ENCODE measurements around the gene ZNF777.
A peak's percentile ranks its signal among the peaks of the same experiment; 100 is the strongest.

Gene ZNF777

DNA sequence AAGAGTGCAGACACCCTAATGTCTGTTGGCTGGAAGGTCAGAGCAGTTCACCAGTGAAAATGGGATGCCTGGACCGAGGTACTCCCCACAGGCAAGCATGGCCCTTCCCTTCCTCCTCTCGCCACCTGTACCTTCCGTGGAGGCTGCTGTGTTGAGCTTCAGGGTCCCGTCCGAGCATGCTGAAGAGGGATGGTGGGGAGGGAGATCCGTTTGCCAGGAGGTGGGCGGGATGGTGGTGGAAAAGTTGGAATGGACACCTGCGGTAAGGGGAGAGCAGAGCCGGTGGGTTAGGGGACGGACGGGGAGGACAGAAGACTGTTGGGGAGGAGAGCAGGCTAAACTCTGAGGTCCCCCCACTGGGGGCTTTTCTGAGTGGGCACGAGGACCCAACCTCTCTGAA lies 15.9 kb upstream of the ZNF777 start:
- no peak for DNase-seq (ENCODE audit: low spot score)

DNA sequence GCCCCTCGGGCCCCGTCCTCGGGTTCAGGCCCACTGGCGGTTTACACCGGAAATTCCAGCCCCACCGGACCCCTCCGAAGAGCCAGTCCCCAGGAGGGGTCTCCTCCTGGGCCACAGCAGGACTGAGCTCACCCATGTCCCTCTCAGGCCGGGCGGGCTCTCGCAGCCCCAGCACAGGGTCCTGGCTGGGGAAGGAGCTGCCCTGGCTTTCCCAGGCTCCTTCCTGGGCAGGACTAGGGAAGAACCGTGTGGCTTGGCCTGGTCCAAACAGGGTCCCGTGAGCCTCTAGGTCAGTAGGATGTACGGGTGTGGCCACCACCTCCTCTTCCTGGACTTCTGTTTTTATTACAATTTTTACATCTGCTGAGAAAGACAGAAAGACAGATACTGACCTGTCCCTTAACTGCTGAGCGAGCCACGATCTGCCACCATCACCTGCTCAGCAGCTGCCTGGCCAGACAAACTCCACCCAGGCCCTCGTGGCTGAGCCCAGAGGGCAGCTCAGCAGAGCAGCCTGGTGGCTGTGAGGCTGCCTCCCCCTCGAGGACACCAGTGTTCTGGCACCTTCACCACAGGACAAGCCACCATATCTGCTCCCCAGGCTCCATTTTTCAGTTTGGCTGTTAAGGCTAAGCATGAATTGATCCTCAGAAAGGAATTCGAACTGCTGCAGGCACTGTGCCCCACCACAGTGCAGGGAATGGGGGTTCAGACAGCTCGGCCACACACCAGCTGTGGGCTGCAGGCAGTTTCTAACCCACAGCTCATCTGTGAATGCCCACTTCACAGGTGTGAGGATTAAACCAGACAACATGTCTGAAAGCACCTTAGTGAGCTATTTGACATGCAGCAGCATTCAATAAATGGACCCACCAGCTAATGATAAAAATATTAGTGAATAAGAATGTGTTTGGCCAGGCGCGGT lies 14.5 kb upstream of the ZNF777 start:
- no peak for DNase-seq (ENCODE audit: low spot score)

DNA sequence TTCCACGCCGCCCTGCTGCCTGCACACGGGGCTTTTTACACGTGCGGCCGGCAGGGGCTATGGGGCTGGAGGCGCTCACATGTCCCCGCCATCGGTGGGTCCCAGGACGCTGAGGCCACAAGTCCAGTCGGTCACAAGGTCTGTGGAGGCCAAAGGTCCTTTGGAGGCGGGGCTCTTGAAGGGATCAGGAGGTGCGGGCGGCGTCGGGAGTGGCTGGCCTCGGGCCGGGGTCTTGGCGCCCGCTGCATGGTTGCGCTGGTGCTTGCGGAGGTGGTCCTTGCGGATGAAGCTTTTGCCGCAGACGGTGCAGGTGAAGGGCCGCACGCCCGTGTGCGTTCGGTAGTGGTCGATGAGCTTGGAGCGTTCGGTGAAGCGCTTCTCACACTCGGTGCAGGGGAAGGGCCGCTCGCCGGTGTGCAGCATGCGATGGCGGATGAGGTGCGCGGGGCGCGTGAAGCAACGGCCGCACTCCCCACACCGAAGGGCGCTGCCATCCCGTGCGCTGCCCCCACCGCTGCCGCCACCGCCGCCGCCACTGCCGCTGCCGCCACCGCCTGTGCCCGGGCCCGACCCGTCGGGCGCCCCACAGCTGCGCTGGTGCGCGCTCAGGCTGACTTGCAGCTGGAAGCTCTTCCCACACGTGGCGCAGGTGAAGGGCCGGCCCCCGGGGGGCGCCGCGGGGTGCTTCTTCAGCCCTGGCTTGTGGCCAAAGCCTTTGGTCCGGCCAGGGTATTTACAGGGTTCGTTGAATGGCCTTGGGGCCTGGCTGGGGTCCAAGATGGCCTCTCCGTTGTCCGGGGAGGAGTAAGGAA lies 13.7 kb upstream of the ZNF777 start:
- DNase-seq (ENCODE audit: low spot score): no peak

DNA sequence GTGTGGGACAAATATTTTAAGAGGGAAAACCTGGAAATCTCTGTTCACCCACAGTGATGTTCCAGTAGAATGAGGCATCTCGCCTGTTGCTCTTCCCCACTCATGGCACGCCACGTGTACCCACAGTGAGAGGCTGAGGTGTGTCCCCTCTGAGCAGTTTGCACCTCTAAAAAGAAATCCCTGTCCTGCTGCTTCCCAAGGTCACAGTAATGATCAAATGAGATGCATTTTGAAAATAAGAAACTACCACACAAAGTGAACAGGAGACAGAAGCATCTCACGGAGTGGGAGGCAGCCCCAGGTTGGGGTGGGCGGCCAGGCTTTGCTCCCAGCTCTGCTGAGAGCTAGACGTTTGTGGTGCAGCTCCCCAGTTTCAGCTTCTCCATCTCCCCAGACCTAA lies 12.4 kb upstream of the ZNF777 start:
- DNase-seq (ENCODE audit: low spot score): no peak

DNA sequence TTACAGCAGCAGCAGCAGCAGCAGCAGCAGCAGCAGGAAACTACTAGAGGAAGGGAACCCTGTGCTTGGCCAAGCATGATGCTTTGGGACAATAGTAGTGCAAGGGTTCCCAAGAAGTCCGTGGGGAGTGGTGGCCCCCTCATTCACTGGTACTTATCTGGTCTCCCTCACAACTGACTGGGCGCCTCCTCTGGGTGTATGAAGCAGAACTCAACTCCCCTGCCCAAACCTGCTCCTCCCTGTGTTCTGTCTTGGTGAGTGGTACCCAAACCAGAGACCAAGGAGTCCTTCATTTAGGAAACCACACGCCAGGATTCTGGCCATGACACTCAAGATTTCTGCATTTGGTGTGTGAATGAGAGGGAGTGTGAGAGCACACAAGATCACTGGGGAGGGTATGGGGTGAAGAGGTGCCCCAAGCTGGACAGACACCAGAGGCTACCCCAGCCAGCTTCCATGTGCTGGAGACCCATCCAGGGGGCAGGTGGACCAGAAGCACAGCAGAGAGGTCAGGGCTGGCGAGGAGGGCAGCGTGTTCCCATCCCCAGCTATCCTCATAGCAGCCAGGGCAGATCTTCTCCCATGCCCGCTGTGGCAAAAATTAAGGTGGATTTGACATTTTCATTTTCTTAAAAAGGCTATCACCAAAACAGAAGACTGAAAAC lies 10.6 kb upstream of the ZNF777 start:
- no peak for DNase-seq (ENCODE audit: low spot score)

DNA sequence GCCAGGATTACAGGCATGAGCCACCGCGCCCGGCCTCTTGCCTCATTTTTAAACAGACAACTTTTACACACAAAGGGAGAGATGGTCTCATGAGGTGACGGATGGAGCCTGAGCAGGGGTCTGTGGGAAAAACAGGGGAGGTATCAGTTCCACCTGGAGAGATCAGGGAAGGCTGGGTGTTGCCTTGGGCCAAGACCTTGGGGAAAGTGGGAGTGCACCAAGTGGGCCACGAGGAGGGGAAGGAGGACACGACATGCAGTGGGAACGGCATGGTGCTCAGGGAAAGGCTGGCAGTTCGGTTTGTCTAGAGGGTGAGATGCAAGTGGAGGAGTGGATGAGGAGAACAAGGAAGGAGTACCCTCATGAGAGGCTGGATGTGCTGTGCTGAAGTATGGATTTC lies 8.9 kb upstream of the ZNF777 start:
- no peak for DNase-seq (ENCODE audit: low spot score)

DNA sequence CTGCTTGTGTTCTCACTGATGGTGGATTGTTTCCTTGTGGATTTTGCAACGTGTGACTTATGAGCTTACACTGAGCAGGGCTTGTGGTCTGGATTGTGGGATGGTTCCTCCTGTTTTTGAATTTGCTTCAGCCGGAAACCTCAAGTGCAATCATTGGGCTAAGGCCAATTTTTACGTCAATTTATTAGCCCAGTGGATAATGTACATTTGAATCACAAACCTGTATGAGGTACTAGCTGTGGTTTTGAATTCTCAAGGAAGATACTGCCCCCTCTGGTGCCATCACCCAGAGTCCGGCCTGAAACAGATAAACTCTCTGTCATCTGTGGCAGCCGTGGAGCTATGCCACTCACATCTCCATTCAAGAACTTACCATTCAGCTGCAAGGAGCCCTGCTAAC lies 7.3 kb upstream of the ZNF777 start:
- no peak for DNase-seq (ENCODE audit: low spot score)

DNA sequence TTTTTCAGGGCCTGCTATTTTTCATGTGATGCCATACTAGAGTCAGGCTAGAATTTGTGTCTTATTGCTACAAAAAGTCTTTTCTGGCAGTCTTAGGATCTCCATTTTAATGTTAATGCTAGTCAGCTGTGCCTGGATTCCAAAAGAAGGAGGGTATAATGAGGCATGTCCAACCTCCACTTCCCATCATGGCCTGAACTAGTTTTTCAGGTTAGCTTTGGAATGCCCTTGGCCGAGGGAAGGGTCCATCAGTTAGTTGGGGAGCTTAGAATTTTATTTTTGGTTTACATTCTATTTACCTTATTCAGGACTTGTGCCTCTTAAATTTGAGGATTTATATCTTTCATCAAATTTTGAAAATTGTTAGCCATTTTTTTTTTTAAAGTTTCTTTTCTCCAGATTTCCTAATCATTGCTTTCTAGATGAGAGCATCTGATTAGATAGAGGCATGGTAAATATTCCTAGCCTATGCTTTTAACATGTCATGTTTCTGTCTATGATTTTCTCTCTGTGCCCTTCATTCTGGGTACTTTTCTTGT lies 6.5 kb upstream of the ZNF777 start:
- no peak for DNase-seq (ENCODE audit: low spot score)

DNA sequence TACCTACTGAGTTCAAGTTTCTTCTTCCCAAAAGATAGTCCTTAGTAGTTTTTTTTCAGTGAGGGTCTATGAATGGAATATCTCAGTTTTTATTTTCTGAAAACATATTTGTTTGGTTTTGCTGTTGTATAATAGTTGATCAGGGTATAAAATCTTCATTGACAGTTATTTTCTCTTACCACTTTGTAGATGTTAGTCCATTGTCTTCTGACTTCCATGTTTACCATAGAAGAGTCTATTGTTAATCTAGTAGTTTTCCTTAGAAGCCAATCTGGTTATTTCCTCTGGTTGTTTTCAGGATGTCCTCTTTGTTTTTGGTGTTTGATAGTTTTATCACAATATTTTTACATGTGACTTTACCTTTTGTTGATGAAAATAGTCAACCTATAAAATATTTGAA lies 5.5 kb upstream of the ZNF777 start:
- DNase-seq (ENCODE audit: low spot score): no peak

DNA sequence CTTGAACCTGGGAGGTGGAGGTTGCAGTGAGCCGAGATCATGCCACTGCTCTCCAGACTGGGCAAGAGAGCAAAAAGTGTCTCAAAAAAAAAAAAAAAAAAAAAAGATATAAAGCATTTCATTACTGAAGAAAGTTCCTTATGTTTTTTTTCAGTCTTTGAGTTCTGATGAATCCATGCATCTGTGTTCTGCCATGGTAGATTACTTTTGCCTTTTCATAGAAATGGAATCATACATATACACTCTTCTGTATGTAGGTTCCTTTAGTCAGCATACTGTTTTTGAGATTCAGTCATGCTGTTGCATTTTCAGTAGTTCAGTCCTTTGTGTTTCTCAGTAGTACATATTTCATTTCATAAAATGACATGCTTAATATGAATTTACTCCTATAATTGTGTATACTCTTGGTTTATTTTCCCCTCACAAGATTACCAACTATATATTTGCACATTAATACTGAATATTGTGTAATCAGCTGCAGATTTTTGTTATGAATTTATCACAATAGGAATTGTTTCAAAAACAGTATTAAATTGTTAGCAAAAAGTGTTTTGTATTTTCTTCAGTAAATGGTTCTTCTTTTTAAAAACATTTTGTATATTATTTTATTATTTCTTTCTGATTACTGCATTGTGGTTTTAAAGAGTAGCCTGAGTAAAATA lies 2.8 kb upstream of the ZNF777 start:
- no peak for DNase-seq (ENCODE audit: low spot score)

DNA sequence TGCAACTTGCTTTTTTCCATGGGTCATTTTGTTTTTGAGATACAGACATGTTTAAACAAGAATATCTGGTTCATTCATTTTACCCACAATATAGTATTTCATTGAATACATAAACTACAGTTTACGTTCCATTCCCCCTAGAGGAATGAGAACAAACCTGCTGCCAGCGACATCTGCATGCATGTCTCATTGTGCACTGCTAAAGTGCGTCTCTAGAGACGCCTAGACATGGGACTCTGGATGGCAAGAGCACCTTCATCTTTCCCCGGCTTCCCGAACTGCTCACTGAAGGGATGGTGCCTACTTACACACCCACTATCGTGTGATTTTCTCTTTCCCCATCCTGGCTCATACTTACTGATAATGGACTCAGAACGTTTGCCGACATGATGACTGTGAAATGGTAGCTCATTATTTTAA lies 1.2 kb upstream of the ZNF777 start:
- no peak for DNase-seq (ENCODE audit: low spot score)

DNA sequence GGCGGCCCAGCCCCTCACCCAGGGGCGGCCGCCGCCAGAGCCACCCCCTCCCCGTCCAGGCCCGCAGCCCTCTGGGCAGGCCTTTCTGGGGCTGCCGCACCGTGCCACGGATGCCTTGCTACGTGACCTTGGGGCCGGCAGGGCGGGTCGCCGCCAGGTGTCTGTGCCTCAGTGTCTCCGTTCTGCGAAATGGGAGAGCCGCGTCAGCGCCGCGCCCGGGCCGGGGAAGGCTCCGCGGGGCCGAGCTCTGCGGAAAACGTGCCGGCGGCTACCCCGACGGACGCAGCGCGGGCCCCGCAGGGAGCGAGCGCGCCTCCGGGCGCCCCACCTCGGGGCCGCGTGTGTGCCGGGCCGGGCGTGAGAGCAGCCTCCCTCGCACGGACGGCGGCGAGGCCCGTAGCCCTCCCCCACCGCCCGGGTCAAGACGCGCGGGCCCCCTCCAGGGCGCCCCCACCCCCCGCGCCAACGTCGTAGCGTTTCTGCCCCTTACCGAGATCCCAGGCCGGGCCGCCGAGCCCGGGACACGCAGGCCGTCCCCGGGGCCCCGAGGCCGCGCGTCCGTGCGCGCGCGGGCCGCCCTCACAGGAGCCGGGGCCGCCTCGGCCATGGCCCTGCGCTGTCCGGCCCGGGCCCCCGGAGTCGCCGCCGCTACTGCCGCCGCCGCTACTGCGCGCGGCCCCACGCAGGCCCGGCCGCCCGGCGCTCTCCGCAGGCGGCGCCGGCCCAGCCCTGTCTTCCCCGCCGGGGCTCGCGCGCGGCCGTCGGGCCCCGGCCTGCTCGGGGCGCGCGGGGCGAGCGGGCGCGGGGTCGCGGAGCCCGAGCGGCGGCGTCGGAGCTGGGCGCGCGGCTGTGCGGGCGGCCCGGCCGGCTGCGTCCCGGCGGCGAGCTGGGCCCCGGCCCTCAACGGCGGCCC lies 1.1 kb downstream of the ZNF777 start:
- peak; percentile 35 for DNase-seq (ENCODE audit: low spot score)

DNA sequence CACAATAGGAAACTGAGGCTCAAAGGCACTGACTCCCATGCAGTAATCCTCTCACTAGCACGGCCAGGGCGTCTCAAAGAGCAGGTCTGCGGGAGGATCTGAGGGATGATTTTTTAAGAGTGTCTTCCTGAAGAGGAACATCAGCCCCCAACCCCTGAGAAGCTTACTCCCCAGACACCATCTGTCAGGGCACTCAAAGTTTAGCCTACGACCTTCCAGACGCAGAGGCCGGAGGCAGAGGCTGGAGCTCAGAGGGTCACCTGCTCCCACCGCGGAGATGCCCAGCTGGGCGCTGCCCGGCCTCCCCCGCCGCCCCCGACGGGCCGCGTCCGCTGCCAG lies 1.7 kb downstream of the ZNF777 start:
- no peak for DNase-seq (ENCODE audit: low spot score)

DNA sequence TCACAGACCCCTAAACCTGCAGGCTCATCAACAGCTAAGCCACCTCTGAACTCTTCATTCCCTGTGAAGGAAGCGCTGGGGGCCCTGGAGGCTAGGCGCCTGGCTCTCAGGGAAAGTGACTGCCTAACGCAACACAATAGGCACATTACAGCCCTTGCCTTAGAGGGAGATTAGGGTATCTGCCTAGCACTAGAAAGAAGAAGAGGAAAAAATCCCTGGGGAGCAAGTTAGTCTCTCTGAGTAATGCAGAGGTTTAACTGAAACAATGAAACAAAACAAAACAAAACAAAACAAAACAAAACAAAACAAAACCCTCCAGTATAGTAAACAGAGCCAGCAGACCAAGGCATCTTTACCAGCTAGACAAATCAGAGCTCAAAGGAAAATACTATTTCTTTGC lies 2.6 kb downstream of the ZNF777 start:
- DNase-seq (ENCODE audit: low spot score): no peak

DNA sequence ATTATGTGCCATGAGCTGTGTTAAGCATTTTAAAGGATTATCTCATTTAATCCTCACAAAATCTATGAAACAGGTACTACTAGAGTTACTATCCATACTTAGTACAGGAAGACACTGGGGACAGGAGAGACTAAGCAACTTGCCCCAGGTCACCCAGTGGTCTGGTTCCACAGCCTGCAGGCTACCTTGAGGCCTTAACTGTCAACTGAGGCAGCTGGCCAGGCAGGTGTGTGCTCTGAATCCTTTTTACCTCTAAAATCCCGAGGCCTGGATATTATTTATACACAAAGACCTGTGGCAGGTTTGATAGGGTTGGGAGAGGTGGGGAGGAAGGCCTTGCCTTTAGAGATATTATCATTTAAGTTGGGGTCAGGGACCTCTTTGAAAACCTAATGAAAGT lies 3.1 kb downstream of the ZNF777 start:
- DNase-seq (ENCODE audit: low spot score): no peak

DNA sequence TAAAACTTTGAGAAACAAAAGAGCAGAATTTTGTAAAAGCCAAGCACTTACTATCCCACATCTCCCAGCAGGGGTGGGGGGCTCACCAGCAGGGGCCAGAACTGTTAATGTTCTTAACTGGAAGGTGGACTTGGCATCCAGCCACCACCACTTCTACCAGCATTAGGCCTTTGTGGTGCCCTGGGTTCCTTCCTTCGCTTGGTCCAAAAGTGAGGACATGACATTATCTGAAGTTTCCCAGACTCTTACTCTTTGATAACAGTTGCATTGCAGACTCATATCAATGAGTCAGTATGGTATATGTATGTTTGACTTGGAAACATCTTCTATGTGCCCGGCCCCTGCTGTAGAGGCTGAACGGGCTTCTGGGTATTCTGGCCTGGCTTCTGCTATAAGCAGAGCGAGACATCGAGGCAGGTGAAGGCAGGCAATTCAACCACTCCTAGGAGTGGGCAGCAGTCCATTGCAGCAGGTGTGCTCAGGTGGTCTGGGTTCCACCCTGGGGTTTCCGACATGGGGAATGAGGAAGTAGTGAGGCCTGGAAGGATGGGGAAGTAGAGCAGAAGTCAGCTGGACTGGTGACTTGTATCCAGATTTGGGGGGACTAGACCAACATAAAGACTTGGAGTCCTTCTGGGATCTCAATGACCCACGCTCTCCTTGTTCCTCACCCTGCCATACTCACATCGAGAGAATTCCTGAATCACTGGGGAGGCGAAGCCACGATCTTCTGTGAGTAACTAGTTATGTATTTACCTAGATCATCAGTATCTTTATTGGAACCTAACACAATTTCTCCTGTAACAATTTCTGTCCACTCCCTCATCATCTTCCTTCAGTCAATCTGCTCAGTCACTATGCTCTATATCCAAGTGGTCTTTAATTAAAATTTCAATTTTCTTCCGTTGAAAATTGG lies 4.1 kb downstream of the ZNF777 start:
- no peak for DNase-seq (ENCODE audit: low spot score)

DNA sequence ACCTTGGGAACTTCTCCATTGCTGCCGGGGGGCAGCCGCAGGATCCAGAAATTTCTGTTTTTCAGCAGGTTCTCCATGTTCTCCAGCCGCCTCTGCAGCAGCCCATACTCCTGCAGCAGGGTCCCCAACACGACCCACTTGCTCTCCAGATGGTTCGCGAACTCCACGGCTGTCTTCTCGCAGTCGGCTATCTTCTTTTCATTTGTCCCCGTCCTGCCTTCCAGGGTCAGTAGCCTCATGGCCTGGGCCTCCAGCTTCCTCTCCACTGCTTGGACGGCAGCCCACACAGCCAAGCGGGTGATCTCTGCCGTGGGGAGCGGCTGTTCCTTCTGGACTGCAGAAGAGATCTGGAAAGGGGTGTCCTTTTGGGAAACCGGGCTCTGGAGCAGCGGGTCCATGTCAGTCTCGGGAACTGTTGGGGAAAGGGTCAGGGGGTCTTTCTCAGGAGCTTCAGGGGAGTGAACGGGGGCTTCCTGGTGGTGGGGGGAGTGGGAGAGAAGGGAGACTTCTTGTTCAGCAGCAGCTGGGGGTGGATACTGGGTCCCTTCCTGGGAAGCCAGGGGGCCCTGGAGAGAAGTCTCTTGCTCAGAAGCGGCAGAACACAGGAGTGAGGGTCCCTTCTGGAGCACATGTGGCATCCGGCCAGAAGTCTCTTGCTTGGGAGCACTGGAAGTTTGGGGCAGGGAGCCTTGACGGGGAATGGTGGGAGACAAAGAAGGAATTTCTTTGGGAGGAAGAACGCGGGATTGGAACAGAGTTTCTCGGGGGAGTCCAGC lies 5.5 kb downstream of the ZNF777 start:
- DNase-seq (ENCODE audit: low spot score): no peak

DNA sequence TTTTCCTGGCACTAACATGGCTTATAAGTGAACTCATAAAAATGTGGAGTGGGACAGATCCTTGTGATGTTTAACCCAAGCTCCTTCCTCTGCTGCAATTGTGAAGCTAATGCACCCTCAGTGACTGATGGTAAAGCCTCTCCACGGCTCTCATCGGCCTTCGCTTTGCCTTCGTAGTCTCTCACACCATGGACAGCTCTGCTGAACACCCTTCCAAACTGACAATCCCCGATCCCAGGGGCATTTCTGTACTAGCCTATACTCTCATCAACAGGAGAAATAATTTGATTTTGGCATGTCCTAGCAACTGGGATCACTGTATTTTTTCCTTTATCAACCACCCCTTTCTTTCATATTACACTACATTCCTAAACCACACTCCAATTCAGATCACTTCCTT lies 6.1 kb downstream of the ZNF777 start:
- DNase-seq (ENCODE audit: low spot score): no peak

DNA sequence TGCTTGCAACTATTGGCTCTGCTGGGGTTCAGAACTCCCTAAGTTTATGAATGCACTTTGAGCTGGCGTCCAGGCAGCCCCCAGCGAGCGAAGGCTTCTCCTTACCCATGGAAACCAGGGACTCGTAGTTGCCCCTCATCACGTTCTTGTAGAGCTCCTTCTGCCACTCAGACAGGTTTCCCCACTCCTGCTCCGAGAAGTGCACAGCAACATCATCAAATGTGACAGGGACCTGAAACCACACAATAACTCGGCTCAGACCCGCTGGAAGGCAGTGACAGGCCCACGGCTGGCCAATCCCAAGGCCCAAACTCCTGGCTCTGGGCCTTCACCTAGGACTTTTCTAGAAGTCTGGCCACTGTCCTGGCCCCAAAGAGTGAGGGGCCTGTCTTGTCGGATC lies 6.9 kb downstream of the ZNF777 start:
- DNase-seq (ENCODE audit: low spot score): no peak
